ENCODE results near the gene RANBP17.
"Not testable (repeated sequence)": the region's sequence is repeated elsewhere in the genome, so short reads cannot be mapped to it uniquely, and the experiment has no call there.

The RANBP17 gene

DNA sequence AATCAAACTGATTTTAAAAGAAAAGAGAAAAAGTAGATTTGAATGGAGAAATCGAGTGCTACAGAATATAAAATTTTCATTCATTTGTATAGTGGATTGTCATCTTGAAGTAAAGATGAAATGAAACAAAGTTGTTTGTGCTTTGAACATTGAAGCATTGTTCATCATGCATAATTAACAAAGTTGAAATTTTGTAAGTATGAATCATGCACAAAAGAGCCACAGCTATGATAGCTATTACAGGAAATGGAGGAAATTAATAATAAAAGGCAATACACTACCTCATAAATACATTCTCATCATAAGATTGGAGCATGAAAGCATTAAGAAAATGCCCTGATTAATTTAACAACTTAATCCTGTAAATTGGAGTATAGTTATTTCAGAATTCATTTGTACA lies 293.8 kb downstream of the RANBP17 start:
- no peak for DNase-seq (ENCODE audit: low read depth in 2 of 2)

DNA sequence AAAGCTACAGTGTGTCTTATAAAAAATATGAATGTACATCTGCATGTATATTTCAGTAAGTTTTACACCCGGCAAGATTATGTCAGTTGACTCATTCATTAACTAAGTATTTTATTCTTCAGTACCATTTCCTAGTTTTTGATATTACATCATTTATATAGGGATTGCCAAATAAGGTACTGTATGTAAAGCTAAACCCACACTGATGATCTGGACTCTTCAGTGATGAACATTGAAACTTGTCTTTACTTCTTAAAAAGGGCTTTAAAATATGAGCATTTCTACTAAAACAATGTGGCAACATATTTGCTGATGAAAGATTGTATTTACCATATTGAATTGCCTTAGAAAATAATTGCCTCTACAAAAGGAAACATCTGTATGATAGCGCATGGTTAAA lies 295.5 kb downstream of the RANBP17 start:
- DNase-seq (ENCODE audit: low read depth in 2 of 2): no peak

- no peak for DNase-seq (ENCODE audit: low read depth in 2 of 2)
These were observed 296.0 kb downstream of the RANBP17 start for GRCh38 chr5:171157775-171158174.

DNA sequence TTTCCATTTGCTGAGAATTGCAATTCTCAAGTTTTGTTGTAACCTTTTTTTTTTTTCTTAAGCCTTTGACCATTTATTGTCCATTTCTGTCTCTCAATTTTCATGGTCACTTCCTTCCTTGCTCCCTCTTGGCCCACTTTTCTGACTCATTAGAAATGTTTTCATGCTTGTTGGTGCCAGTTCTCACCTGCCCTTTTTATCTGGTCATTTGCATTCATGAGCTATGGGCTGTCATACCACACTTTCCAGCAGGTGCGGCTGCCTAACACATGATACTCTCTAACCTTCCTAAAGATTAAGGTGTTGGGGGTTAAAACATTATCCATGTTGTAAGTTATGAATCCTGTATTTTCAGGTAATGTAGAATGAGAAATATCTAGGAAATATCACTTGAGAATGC lies 296.8 kb downstream of the RANBP17 start:
- no peak for DNase-seq (ENCODE audit: low read depth in 2 of 2)

- DNase-seq (ENCODE audit: low read depth in 2 of 2): no peak
These were observed 300.3 kb downstream of the RANBP17 start for GRCh38 chr5:171162165-171162564.

- no peak for DNase-seq (ENCODE audit: low read depth in 2 of 2)
These were observed 300.8 kb downstream of the RANBP17 start for GRCh38 chr5:171162596-171162995.

GRCh38 chr5:171166766-171167165 lies 304.9 kb downstream of the RANBP17 start:
- DNase-seq (ENCODE audit: low read depth in 2 of 2): no peak

GRCh38 chr5:171168171-171168570 lies 306.4 kb downstream of the RANBP17 start:
- no peak for DNase-seq (ENCODE audit: low read depth in 2 of 2)

DNA sequence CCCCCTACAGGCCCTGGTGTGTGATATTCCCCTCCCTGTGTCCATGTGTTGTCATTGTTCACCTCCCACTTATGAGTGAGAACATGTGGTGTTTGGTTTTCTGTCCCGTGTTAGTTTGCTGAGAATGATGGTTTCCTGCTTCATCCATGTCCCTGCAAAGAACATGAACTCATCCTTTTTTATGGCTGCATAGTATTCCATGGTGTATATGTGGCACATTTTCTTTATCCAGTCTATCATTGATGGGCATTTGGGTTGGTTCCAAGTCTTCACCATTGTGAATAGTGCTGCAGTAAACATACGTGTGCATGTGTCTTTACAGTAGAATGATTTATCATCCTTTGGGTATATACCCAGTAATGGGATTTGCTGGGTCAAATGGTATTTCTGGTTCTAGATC lies 313.1 kb downstream of the RANBP17 start:
- DNase-seq (ENCODE audit: low read depth in 2 of 2): not testable (repeated sequence)

- no peak for DNase-seq (ENCODE audit: low read depth in 2 of 2)
These were observed 313.9 kb downstream of the RANBP17 start for GRCh38 chr5:171175746-171176145.

GRCh38 chr5:171178190-171178589 lies 316.4 kb downstream of the RANBP17 start:
- not testable (repeated sequence) for DNase-seq (ENCODE audit: low read depth in 2 of 2)

- DNase-seq (ENCODE audit: low read depth in 2 of 2): no peak
These were observed 326.2 kb downstream of the RANBP17 start for GRCh38 chr5:171188016-171188415.

DNA sequence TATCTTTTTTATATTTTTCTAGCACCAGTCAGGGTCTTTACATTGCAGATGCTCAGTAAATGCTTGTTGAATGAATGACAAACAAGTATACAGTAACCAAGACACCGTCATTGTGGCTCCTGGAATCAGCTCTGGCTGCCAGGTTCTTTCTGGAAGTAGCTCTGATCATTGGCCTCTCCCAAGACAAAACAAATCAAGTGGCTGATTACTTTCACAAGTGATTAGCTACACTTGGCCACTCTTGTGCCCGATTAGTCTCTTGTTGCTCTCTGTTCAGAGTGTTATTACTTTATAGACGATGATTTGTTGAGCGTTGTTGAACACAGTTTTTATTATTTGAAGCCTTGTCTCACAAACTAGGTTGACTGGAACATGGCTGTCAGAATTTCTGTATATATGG lies 327.6 kb downstream of the RANBP17 start:
- no peak for DNase-seq (ENCODE audit: low read depth in 2 of 2)

- no peak for DNase-seq (ENCODE audit: low read depth in 2 of 2)
These were observed 330.3 kb downstream of the RANBP17 start for GRCh38 chr5:171192111-171192510.

- no peak for DNase-seq (ENCODE audit: low read depth in 2 of 2)
These were observed 339.5 kb downstream of the RANBP17 start for GRCh38 chr5:171201310-171201709.

- no peak for DNase-seq (ENCODE audit: low read depth in 2 of 2)
These were observed 343.6 kb downstream of the RANBP17 start for GRCh38 chr5:171205375-171205774.

DNA sequence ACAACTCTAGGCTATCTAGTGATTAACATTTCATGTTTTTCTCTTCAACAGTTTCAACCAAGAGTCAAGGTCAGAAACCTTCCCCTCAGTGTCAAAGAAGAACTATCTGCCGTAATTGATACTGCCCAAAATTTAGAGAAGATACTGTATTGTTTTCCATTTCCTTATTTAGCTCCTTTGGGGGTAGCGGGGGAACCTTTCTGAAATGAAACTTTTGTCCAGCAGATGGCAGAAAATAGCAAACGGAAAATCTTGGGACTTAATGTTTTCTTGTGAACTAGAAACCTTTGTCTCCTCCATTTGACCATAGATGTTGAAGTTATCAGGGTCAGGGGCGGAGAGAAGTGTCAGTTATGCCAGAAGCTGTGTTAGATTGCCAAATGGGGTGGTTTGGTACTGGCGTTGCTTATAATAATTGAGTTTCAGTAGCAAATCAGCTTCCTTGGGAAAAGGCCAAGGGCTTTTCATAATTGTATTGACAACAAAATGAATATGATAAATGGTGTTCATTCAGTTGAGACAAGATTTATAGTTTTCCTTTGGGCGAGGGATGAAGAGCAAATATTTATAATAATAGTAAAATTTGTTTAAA lies 345.5 kb downstream of the RANBP17 start:
- DNase-seq (ENCODE audit: low read depth in 2 of 2): no peak

DNA sequence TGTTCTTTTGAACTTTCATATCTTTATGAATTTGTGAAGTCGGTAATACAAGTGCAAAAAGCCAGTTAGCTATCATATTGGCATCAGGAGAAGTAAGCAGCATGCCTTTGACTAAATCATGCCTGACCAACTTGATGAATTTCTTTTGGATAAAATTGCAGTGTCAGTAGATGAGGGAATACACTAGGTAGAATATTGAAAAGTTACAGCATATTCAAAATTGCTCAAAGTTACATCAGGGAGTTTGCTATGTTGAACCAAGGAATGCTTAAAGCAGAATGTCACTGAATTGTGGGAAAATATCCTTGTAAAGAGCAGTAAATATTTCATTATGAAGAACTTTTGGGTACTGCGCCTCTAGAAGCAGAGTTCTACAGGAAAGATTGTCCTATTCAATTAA lies 360.1 kb downstream of the RANBP17 start:
- DNase-seq (ENCODE audit: low read depth in 2 of 2): no peak

DNA sequence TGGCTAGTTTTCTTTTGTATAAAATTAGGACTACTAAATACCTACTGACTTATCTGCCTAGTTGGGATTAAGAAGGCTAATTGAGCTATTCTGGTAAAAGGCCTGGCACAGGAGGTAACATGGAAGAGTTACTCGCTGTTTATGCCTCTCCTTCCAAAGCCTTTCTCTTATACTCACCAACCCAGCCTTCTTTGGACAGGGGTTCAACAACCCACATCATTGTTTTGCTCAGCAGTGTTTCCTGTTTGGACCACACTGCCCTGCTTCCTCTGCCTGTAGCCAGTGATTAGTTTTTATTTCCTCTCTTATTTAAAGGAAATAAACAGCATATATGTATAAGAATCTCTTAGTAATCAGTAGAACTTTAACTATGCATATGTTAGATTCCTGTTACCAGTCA lies 362.1 kb downstream of the RANBP17 start:
- DNase-seq (ENCODE audit: low read depth in 2 of 2): no peak

- no peak for DNase-seq (ENCODE audit: low read depth in 2 of 2)
These were observed 364.4 kb downstream of the RANBP17 start for GRCh38 chr5:171226096-171226754.

DNA sequence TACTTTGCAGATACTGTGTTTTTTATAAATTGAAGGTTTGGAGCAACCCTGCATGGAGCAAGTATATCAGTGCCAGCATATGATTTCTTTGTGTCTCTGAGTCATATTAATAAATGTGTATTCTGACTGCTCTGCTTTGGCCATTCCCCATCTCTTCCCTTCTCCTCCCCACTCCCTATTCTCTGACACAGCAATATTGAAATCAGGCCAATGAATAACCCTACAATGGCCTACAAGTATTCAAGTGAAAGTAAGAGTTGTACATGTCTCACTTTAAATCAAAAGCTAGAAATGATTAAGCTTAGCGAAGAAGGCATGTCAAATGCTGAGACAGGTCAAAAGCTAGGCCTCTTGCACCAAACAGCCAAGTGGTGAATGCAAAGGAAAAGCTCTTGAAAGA lies 365.0 kb downstream of the RANBP17 start:
- DNase-seq (ENCODE audit: low read depth in 2 of 2): no peak

GRCh38 chr5:171236651-171237050 lies 374.8 kb downstream of the RANBP17 start:
- DNase-seq (ENCODE audit: low read depth in 2 of 2): no peak

- no peak for DNase-seq (ENCODE audit: low read depth in 2 of 2)
These were observed 380.7 kb downstream of the RANBP17 start for GRCh38 chr5:171242521-171242920.

DNA sequence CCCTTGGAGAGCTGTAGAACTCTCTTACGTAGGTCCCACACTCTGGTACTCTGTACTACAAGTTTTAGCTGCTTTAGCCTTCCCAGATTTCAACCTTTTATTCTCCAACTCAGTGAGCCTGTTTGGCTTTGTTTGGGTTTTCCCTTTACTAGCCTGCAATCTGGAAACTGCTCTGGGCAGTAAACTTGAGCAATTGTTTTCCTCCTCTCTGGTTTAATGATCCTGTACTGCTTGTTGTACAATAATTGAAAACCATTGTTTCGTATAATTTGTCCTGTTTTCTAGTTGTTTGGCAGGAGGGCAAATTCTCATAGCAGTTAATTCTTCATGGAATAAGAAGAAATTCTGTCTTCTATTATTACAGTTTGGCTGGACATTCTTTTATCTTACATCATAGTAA lies 384.4 kb downstream of the RANBP17 start:
- no peak for DNase-seq (ENCODE audit: low read depth in 2 of 2)

Measured in stimulated activated CD8-positive, alpha-beta memory T cell treated with anti-CD3 and anti-CD28 coated beads, Interleukin-7, amount 100 ng/mL, for 1 hour (primary cell).